ENCODE results near the gene KCNQ1OT1. TPM values are rescaled to one million over a fixed set of nuclear protein-coding genes. Genes with fewer than 3 reads are reported as not detected.

KCNQ1OT1 gene
- total RNA-seq, 1 experiment from 2014 or later, result 2.4 TPM

GRCh38 chr11:2706321-2706720 is 6.5 kb upstream of the KCNQ1OT1 start:
- no peak overlapping the region for H3K4me3 Mint-ChIP-seq
- POLR2A ChIA-PET, result no interaction called here

More at GRCh38 chr11:2706321-2706720, 6.5 kb upstream of the KCNQ1OT1 start:
- TF ChIP-seq ELF4 (CRISPR knock-in tag; IDR thresholded peaks at IDR 0.05; ENCODE audit: low read depth), result no peak
- no peak for TF ChIP-seq MXD4 (CRISPR knock-in tag; IDR thresholded peaks at IDR 0.05; ENCODE audit: borderline replicate concordance)
- no peak for TF ChIP-seq CREM (CRISPR knock-in tag; IDR thresholded peaks at IDR 0.05)
- TF ChIP-seq HMGA2 (CRISPR knock-in tag; IDR thresholded peaks at IDR 0.05), result no peak
- no peak for TF ChIP-seq ZMAT4 (CRISPR knock-in tag; IDR thresholded peaks at IDR 0.05)
- TF ChIP-seq MLX (CRISPR knock-in tag; IDR thresholded peaks at IDR 0.05), result no peak
- TF ChIP-seq OVOL2 (CRISPR knock-in tag; IDR thresholded peaks at IDR 0.05; ENCODE audit: borderline replicate concordance), result no peak
- no peak for TF ChIP-seq USF1 (CRISPR knock-in tag; IDR thresholded peaks at IDR 0.05)
- TF ChIP-seq SP1 (CRISPR knock-in tag; conservative IDR thresholded peaks at IDR 0.05), result no peak
- TF ChIP-seq ZNF263 (CRISPR knock-in tag; IDR thresholded peaks at IDR 0.05; ENCODE audit: low read depth), result no peak
- TF ChIP-seq IRF2 (CRISPR knock-in tag; IDR thresholded peaks at IDR 0.05; ENCODE audit: borderline replicate concordance, low read depth), result no peak
- TF ChIP-seq ZNF396 (CRISPR knock-in tag; IDR thresholded peaks at IDR 0.05; ENCODE audit: borderline replicate concordance), result no peak
- no peak for TF ChIP-seq SOX15 (CRISPR knock-in tag; IDR thresholded peaks at IDR 0.05)
- no peak for TF ChIP-seq ZNF532 (CRISPR knock-in tag; IDR thresholded peaks at IDR 0.05; ENCODE audit: borderline replicate concordance)
- no peak for TF ChIP-seq ARID4B (CRISPR knock-in tag; IDR thresholded peaks at IDR 0.05; ENCODE audit: borderline replicate concordance)
- TF ChIP-seq NFYB (CRISPR knock-in tag; conservative IDR thresholded peaks at IDR 0.05; ENCODE audit: low read depth), result no peak
- TF ChIP-seq ZNF416 (CRISPR knock-in tag; IDR thresholded peaks at IDR 0.05), result no peak
- no peak for TF ChIP-seq PRRX2 (CRISPR knock-in tag; IDR thresholded peaks at IDR 0.05)
- TF ChIP-seq PREB (CRISPR knock-in tag; IDR thresholded peaks at IDR 0.05; ENCODE audit: borderline replicate concordance), result no peak
- Mint-ChIP-seq H3K36me3 (peaks cover 25% of the 10 kb centered on the region), H3K9me3 (peaks cover 33% of the 10 kb centered on the region), H3K4me1 (peaks cover 24% of the 10 kb centered on the region), H3K27me3 (ENCODE audit: low read depth) (peaks cover 96% of the 10 kb centered on the region), H3K27ac (no peak overlapping the region)
- DNase-seq (ENCODE audit: low spot score), result no peak
- no peak for ATAC-seq
- CTCF ChIA-PET, result no interaction called here
